Stimulated activated CD4-positive, alpha-beta T cell treated with anti-CD3 and anti-CD28 coated beads, Interleukin-15, amount 100 ng/mL, for 48 hours (primary cell): Measurements from ENCODE around the gene PKD1L1.

Experiments used
- DNase-seq, 2 donors: peaks; one replicate each; pipeline ENCODE4 v3.0.0-alpha.2; 2020; ENCODE audit warnings: low read depth in 2 of 2

PKD1L1 gene

GRCh38 chr7:47905076-47905920, 43.0 kb downstream of the PKD1L1 start:
- DNase-seq: no peak

- no peak for DNase-seq
Observed at GRCh38 chr7:47902013-47902412, 46.3 kb downstream of the PKD1L1 start.

- DNase-seq: no peak
Observed at GRCh38 chr7:47901542-47901941, 46.7 kb downstream of the PKD1L1 start.

- no peak for DNase-seq
Observed at GRCh38 chr7:47897831-47898230, 50.4 kb downstream of the PKD1L1 start.

GRCh38 chr7:47896809-47897423, 51.4 kb downstream of the PKD1L1 start:
- no peak for DNase-seq

GRCh38 chr7:47895026-47895425, 53.2 kb downstream of the PKD1L1 start:
- DNase-seq: no peak

GRCh38 chr7:47893721-47894365, 54.4 kb downstream of the PKD1L1 start:
- DNase-seq: no peak

GRCh38 chr7:47893238-47893637, 55.0 kb downstream of the PKD1L1 start:
- no peak for DNase-seq

GRCh38 chr7:47890606-47891005, 57.7 kb downstream of the PKD1L1 start:
- DNase-seq: no peak

- no peak for DNase-seq
Observed at GRCh38 chr7:47890125-47890524, 58.1 kb downstream of the PKD1L1 start.

- DNase-seq: no peak
Observed at GRCh38 chr7:47889723-47890122, 58.5 kb downstream of the PKD1L1 start.

- DNase-seq: no peak
Observed at GRCh38 chr7:47888371-47889265, 59.6 kb downstream of the PKD1L1 start.

- DNase-seq: no peak
Observed at GRCh38 chr7:47887016-47887640, 61.1 kb downstream of the PKD1L1 start.

GRCh38 chr7:47885987-47886811, 62.1 kb downstream of the PKD1L1 start:
- DNase-seq: no peak

- DNase-seq: no peak
Observed at GRCh38 chr7:47885309-47885986, 62.8 kb downstream of the PKD1L1 start.

- DNase-seq: no peak
Observed at GRCh38 chr7:47884675-47885074, 63.6 kb downstream of the PKD1L1 start.

- DNase-seq: no peak
Observed at GRCh38 chr7:47882635-47883034, 65.6 kb downstream of the PKD1L1 start.

- DNase-seq: no peak
Observed at GRCh38 chr7:47881256-47881655, 67.0 kb downstream of the PKD1L1 start.

- no peak for DNase-seq
Observed at GRCh38 chr7:47878662-47879061, 69.6 kb downstream of the PKD1L1 start.

- DNase-seq: no peak
Observed at GRCh38 chr7:47877336-47877735, 70.9 kb downstream of the PKD1L1 start.
